Amniotic stem cell (primary cell): ENCODE data around the gene PYGO2.
"Not testable (repeated sequence)": the region's sequence is repeated elsewhere in the genome, so short reads cannot be mapped to it uniquely, and the experiment has no call there.

Source experiments
- DNase-seq: peaks from one replicate; lab custom pipeline; 2025; lab: John Stamatoyannopoulos, UW

The PYGO2 gene

DNA sequence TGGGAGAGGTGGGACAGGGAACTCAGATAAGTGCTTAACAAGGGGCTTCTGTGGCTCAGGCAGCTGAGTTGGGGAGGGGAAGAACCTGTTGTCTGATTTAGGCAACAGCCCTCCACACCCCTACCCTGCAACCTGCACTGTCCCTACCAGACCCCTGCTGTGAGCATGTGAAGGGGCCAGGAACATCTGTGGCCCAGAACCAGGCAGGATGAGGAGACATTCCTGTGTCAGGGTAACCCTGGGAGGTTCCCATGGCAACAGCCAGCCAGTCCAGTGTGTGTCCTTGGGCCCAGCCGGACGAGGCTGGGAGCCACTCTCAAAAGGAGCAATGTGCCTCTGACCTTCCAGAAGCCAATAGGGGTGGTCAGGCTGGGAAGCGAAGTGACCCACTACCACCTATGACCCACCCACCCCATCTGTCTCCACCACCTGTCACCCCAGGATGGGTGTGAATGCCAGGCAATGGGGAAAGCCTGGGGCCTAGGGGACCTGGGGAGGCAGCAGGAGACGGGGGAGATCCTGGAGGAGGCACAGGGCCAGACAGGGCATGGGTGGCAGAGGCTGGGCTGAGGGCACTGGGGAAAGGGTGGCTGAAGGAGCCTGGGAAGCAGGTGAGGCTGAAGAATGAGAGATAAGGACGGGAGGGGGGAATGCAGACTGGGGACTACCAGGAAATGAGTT is 20.1 kb downstream of the PYGO2 start:
- DNase-seq, result no peak

DNA sequence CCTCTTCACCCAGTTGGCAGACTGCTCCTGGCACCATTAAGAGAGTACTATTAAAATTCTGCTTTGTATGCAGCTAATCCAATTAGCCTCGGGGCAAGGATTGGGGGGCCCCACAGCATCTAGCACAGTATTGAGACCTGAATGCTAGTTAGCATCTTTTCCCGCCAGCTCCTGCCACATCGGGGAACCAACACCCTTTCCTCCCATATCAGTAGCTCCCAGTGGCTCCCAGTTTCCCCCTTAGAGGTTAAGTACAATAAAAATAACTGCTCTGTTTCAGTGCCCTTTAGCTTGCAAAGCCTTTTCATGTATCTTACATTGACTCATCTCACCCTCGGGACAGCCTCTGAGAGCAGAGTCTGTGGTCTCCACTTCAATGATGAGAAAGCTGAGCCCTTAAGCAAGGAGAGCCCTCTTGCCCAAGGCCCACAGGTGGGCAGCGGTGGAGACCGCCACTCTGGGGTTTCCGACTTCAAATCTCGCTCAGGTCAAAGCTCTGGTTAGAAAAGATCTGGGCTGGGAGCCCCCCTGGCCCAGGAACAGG is 20.9 kb downstream of the PYGO2 start:
- DNase-seq, result no peak

DNA sequence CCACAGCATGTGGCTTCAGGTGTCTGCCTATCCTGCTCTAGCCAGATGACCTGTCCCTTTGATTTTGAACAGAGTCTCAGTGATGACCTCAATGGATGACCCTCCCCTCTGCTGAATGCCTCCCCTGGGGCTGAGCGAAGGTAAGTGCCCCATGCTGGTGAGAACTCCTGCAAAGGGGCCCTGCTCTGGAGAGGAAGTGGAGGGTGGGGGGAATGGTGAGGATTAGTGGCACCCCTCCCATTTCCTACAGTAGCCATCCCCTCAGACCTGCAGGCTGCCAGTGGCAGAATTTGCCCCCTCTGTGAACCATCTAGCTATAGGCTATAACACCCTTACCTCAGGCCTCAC is 21.4 kb downstream of the PYGO2 start:
- no peak for DNase-seq

DNA sequence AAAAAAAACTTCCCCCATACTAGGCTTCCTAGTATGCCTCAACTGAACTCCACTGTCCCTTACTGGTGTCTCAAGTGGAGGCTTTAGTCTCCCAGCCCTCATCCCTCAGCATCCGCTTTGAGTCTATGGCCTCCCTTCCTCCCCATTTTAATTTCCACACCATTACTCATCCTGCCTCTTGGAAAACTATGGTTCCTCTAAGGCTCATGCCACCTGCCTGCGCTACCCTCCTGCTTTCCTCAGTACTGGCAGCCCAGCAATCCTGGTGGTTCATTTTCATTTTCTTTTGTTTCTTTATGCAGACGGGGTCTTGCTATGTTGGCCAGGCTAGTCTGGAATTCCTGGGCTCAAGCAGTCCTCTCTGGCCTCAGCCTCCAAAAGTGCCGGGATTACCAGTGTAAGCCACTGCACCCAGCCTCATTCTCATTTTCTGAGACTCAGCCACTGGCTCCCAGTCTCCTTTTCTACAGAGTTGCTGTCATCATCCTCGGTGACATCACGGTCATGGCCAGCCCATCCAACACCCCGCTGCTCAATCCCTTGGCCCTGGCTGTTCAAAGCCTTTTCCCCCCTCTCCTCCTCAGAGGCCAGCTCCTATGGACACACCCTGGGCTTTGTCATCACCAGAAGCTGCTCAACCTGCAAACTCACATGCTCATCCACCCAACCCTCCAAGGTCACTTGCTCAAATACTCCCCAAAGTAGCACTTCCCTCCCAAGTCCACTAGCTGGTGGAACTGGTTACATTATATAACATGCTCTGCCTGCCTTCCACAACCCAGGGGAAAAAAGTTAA is 22.8 kb downstream of the PYGO2 start:
- DNase-seq, result no peak

DNA sequence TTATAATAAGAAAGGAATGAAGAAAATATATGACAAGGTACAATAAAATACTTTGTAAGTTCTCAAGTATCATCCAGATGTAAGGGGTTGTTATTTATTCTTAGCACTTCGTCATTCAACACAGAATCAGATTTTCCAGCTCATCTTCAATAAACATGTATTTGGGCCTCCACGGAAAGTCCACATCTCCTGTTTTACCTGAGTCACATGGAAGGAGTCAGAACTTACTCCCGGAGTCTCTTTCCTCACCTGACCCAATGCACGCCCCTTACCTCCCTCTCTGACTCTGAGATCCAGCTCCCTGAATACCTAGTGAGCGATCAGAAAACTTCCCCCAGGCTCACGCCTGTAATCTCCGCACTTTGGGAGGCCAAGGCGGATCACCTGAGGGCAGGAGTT is 23.6 kb downstream of the PYGO2 start:
- DNase-seq, result no peak

DNA sequence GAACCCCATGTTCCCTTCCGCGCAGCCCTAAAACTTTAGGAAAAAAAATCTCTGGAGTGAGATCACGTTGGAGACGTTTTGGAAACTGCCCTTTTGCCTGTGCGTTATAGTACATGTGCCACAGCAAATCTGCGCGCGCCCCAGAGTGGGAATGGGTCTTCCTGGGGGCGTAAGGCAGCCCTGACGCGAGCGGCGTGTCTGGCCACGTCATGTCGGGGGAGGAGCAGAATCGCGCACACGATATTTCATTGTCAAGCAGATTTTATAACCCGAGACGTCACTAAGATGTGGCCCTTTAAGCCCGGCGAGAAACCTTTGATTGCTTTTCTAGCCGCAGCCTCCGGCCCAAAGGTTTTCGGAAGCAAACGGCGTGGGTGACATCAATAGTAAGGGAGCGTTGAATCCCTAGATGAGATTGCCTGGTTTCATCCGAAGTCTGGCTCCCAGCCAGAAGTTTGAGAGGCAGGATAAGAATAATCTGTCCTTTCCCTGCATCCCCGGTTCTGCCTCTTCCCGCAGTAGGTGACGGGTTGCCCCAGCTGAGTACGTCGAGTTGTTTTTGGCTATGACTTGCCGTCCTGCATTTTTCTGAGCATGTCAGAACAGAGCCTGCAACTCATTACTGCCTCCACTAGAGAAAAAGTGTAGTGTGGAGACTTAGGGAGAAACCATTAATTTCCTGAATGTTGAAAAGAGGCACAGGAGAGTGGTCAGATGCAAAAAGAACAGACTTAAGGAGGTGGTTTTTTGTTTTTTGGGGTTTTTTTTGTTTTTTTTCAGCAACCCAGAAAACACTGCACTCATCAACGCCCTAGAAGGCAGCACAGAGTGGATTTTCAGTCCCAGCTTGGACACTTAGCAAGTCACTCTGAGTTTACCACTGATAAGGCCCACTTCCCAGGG is 24.2 kb downstream of the PYGO2 start:
- peak; percentile 85 for DNase-seq

DNA sequence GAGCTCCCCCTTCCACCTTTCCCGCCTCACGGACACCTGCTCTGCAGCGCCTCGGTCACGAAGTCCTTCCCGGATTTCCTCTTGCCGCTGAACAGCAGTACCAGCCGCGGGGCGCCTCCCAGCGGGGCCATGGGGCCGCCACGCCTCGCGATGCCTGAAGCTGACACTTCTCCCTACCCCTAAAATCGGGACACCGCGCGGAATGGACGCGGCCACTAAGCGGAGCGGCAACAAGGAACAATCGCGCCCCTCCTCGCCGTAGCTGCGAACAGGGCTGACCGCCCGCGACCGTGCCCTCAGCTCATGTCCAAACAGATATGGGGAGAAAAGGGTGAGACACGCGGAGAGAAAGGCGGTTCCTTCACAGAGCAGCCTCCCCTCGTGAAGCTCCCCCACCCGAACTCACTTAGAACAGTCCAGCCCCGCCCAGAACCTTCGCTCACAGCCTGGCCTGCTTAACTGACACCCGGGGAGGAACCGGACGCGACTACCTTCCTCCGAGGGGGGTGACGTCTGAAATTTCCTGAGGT is 25.0 kb downstream of the PYGO2 start, which contains the start of gene PMVK:
TSS of gene PMVK (minus strand) at position 165 of the 530 bp plus-strand sequence. CDS start at position 131, 34 bp downstream.
- DNase-seq, result peak; percentile 89

DNA sequence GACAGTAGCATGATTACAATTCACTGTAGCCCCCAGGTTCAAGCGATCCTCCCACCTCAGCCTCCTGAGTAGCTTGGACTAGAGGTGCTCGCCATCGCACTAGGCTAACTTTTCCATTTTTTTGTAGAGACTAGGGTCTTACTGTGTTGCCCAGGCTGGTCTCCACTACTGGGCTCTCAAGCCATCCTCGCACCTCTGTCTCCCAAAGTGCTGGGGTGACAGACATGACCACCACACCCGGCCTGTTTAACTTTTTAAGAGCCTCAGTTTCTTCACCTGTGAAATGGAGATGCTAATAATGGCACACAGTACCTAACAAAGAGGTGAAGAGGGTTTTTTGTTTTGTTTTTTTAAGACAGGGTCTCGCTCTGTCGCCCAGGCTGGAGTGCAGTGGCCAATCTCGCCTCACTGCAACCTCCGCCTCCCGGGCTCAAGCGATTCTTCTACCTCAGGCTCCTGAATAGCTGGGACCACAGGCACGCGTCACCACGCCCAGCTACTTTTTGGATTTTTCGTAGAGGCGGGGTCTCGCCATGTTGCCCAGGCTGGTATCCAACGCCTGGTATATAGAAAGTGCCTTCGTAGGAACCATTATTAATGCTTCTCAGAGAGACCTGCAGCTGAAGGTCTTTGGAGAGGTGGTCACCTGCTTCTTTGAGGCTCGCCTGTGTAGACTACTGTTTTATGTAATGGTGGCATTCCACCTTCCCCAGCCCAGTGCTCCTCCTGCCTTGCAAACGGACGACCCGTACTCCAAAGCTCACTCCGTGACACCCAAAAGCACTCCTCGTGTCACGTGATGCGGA is 25.6 kb downstream of the PYGO2 start:
- no peak for DNase-seq

DNA sequence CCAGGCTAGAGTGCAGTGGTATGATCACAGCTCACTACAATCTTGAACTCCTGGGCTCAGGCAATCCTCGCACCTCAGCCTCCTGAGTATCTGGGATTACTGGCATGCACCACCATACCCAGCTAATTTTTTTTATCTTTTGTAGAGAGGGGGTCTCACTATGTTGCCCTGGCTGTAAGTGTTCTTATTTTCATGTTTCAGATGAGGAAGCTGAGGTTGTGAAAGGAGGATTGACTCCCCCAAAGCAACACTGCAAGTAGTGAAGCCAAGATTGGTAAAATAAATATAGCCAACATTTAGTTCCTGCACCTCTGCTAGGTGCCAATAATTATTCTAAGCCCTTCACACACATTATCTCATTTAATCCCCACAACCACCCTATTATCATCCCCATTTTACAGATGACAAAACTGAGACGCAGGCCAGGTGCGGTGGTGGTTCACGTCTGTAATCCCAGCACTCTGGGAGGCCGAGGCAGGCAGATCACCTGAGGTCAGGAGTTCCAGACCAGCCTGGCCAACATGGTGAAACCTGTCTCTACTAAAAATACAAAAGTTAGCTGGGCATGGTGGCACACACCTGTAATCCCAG is 27.1 kb downstream of the PYGO2 start:
- DNase-seq, result no peak

DNA sequence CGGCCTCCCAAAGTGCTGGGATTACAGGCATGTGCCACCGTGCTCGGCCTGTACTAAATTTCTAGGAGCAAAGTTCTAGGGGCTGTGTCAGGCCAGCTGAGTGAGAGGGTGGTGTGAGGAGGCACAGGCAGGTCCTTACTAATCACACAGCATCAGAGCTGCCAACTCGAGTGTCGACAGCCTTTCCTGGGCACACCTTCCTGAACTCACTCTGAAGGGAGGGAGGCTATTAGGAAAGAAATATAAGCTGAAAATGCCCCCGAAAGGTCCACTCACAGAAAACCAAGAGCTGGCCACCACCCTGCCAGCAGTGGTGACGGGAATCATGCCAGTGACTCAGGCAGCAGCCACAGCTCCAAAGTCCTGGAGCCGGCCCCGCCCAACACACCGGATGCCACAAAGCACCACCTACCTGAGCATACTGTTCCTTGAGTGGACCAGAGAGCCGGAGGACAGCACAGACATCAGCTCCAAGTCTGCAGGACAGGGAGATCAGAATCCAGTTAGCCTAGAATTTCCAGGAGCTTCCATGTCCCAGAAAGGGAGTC is 29.6 kb downstream of the PYGO2 start:
- no peak for DNase-seq

DNA sequence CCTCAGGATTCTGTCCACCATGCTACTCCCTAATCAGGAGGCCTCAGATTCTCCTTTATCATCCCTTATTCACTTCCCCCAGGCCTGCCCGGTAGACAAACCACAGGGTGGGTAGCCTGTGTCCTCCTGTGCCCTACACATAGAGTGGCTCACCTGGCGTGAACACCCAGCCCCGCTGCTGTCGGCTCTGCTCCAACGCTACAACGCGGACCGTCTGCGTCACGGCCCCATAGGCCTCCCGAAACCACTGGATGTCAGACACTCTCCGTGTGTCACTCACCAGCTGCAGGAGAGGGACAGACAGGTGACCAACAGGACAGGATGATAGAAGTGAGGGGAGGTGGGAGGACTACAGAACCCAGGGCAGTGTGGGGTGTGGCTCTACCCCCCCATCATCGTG is 35.4 kb downstream of the PYGO2 start:
- no peak for DNase-seq

DNA sequence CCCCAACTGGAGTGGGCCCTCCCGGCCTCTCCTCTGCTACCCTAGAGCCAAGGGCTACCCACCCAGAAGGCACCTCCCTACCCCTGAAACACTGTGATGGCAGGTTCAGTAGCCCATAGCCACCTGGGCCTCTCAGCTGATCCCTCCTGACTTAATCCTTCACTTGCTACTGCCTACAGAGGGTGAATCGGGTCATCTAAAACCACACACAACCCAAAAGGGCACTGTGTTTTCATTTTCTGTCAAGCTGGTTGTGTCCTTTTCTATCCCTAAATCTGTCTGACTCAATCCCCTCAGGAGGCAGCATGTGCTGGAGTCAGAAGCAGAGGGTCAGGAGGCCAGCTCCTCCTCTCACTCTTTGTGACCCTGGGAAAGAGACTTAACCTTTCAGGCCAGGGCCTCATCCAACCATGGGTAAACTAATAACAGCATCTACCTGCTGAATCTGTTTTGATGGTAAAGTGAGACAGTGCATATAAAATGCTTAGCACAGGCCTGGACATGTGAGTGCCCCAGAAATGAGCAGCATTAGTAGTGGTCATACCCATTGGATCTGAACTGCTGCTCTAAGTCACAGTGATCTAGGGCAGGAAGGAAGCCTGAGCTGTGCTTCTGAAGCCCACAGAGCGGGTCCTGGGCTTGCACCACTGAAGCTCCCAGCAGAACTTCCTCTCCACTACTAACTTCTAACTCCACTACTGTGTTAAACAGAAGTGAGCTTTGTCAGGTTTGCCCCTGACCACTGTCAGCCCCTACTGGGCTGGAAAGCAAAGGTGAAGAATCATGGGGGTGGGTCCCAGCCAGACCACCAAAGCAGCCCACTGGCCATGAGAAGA is 36.0 kb downstream of the PYGO2 start:
- DNase-seq, result no peak

DNA sequence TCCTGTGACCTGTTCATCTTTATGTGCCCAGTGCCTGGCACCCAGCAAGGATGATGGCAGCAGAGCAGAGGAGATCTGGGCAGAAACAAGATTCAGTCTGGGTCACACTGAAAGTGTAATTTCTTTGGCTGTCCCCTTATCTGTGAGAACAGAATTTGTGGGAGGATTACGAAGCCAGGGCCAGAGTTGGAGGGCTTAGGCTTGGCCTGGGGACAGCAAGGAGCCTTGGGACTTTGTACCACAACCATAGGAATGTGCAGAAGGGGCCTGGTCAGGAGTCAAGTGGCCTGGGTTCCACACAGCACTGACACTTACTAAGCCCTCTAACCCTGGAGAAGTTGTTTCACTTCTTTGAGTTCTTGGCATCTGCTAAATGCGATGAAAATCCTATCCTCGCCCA is 37.9 kb downstream of the PYGO2 start:
- no peak for DNase-seq

DNA sequence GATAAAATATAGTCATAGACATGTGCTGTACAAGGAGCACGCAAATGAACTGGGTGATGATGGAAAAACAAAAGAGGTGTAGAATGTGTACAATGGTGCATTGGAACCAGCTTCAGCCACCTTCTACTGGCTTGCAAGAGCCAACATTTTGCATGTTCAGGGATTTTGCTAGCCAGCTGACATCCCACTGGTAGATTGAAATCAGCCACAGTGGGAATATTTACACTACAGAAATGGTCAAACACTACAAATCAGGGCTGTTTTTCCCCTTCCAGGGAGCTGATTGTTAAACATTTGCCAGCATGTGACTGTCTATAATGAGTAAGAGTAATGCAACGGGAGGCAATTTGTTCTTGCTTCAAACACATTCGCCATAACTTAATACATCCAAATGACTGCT is 48.3 kb downstream of the PYGO2 start:
- DNase-seq, result no peak

DNA sequence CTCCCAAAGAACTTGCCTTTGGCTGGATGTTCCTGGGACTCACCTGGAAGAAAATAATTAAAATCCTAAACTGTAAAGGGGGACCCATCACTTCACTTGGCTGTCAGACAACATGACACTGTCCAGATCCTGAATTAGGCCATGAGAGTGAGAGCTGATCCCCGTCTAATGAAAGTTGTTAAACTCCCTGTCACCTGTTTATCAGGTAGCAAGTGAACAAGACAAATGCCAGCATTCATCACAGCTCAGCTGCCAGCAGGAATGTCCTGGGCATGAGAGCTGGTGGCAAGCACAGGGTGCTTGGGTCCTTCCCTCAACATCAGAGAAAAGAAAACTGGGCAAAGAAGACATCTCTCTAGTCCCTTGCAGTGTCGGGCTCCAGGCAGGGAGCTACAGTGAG is 48.8 kb downstream of the PYGO2 start:
- DNase-seq, result no peak

DNA sequence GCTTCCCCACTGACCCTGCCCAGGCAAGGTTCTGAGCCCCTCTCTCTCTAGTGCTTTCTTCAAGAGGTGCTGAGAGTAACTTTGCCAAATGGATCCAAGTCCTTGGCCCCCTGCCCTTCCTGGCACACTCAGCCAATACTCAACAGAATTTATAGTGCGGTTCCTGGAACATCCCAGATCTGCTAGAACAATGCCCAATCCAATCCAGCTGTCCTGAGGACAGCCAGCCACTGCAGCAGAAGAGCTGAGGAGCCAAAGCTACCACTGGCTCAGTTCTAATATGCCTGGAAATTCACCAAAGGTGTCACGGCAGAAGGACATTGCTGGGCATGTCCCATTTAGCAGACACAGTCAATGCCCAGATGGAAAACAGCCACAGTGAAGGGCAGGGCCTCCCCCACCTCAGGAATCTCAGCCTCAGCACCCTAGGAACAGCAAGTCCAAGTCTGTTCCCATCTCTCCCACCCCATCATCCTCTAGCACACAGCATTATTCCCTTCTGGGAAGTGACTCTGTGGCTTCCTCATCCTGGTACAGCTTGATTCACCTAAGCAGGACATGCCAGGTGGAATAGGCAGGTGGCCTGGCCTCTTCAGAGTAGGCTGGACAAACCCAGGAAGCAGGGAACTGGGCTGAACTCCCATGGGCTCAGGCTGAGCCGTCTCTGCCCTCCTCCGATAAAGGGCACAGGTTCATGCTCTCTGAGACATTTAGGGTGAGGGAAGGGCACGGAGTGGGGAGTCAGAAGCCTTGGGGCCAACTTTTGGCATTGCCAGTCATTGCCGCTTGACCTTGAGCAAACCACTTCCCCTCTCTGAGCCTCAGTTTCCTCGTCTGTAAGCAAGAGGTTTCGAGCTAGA is 49.7 kb downstream of the PYGO2 start:
- DNase-seq, result no peak

DNA sequence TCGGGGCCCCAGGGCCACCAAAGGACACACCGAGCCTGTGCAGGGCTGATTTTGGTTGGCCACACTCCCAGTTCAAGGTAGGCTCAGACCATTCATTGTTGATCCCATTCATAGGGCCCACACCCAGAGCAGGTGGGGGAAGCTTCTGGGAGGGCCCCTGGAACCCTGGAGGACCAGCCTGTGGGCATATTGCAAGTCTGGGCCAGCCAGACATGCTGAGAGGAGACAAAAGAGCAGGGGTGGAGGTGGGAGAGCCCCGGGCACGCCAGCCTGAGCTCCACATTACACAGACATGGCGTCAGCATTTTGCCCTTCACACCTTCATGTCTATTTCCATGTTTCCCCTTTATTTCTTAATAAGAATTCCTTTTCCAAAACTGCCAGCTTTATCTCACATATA is 50.7 kb downstream of the PYGO2 start:
- no peak for DNase-seq

DNA sequence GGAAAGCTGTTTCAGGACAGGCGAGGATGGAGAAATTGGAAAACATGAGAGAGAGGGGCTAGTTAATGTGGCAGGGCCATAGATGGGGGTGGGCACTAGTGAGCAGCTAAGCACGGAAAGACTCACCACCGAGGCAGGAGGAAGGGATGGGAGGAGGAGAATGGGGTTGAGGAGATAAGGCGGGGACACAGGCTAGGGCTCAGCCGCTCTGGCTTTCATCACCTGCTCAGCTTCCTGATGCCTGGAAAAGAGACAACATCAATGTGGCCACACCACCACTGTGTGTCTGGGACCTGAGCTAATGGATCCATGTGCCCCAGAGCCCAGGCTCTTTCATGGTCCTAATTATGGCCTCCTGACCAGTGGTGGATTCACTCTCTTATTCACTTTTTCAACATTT is 52.6 kb downstream of the PYGO2 start:
- no peak for DNase-seq

DNA sequence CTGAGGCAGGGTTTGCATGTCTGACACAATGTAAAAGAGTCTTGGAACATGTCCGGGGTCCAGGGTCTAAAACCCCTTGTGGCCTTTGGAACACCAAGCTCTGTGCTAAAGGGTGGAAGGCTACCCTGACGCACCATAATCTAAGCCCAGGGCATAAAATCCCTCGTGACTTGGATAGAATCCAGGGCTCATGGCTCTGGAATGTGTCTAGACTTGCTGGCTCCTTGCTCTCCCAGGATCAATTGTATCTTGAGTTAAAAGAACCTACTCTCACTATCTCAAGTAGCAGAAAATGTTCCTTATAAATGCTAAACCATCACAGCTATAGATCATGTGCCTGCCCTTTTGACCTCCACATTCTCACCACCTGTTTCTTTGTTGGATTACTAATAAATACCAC is 53.5 kb downstream of the PYGO2 start:
- not testable (repeated sequence) for DNase-seq
